HG03159 (cell line): Measurements from ENCODE around the gene ZSCAN12.
A peak's percentile ranks its signal among the peaks of the same experiment; 100 is the strongest.
"Not testable (repeated sequence)": the region's sequence is repeated elsewhere in the genome, so short reads cannot be mapped to it uniquely, and the experiment has no call there.

Source experiments
- ATAC-seq: cut with Tn5 transposase; IDR thresholded peaks from one replicate; pipeline ENCODE4 v1.9.1; 2021; ENCODE audit warnings: mild to moderate bottlenecking, moderate library complexity; ENCODE audit not compliant: unreplicated experiment

ZSCAN12 gene

GRCh38 chr6:28399350-28400121, at the start of gene ZSCAN12:
Gene ZSCAN12, minus strand, starts transcription at chr6:28399747. Its CDS starts 1,342 bp downstream, at chr6:28398405.
- peak; percentile 86 for ATAC-seq

- ATAC-seq: no peak
Measured at GRCh38 chr6:28449056-28449455, 49.5 kb upstream of the ZSCAN12 start.

GRCh38 chr6:28447512-28447906, 48.0 kb upstream of the ZSCAN12 start:
- ATAC-seq: not testable (repeated sequence)

GRCh38 chr6:28446818-28447511, 47.4 kb upstream of the ZSCAN12 start:
- no peak for ATAC-seq

GRCh38 chr6:28444759-28445158, 45.2 kb upstream of the ZSCAN12 start:
- not testable (repeated sequence) for ATAC-seq

- peak; percentile 91 for ATAC-seq
Measured at GRCh38 chr6:28443112-28443773, 43.7 kb upstream of the ZSCAN12 start, which contains the start of gene ZSCAN23. Gene ZSCAN23, minus strand, starts transcription at chr6:28443491. Its CDS starts 7,225 bp downstream, at chr6:28436266.

GRCh38 chr6:28442586-28442985, 43.0 kb upstream of the ZSCAN12 start:
- ATAC-seq: no peak

GRCh38 chr6:28436404-28436803, 36.9 kb upstream of the ZSCAN12 start:
- no peak for ATAC-seq

- no peak for ATAC-seq
Measured at GRCh38 chr6:28433119-28433518, 33.6 kb upstream of the ZSCAN12 start.

GRCh38 chr6:28429781-28430180, 30.2 kb upstream of the ZSCAN12 start:
- no peak for ATAC-seq

GRCh38 chr6:28425944-28426541, 26.5 kb upstream of the ZSCAN12 start:
- ATAC-seq: no peak

- no peak for ATAC-seq
Measured at GRCh38 chr6:28424163-28424562, 24.6 kb upstream of the ZSCAN12 start.

GRCh38 chr6:28423546-28423945, 24.0 kb upstream of the ZSCAN12 start:
- ATAC-seq: no peak

GRCh38 chr6:28413681-28414080, 14.1 kb upstream of the ZSCAN12 start:
- no peak for ATAC-seq

GRCh38 chr6:28410767-28411166, 11.2 kb upstream of the ZSCAN12 start:
- no peak for ATAC-seq

- ATAC-seq: no peak
Measured at GRCh38 chr6:28408076-28408802, 8.7 kb upstream of the ZSCAN12 start.

- no peak for ATAC-seq
Measured at GRCh38 chr6:28407401-28407800, 7.9 kb upstream of the ZSCAN12 start.

GRCh38 chr6:28403923-28404322, 4.4 kb upstream of the ZSCAN12 start:
- not testable (repeated sequence) for ATAC-seq

- ATAC-seq: no peak
Measured at GRCh38 chr6:28402197-28402596, 2.6 kb upstream of the ZSCAN12 start.

- ATAC-seq: no peak
Measured at GRCh38 chr6:28401172-28401571, 1.6 kb upstream of the ZSCAN12 start.

GRCh38 chr6:28400122-28400451, 540 bp upstream of the ZSCAN12 start:
- no peak for ATAC-seq
